H9 (cell line): ENCODE measurements around the gene ZNF750. TPM values are rescaled to one million over a fixed set of nuclear protein-coding genes. Genes with fewer than 3 reads are reported as not detected.

ENCODE experiments used
- DNase-seq: peaks from one replicate; pipeline ENCODE4 v3.0.0-alpha.2; 2017
- H2AFZ ChIP-seq: one replicate; pipeline ENCODE4 v1.6.1; 2013; ENCODE audit warnings: mild to moderate bottlenecking, low read length, control low read depth, moderate library complexity
- H2AK5ac ChIP-seq: 2 replicates; pipeline ENCODE4 v1.6.1; 2013; ENCODE audit warnings: low read length, control low read depth, mixed read lengths; ENCODE audit not compliant: insufficient read length
- H2BK120ac ChIP-seq: one replicate; pipeline ENCODE4 v1.6.1; 2013; ENCODE audit warnings: low read depth, mild to moderate bottlenecking, low read length, control low read depth, inconsistent platforms; ENCODE audit not compliant: poor library complexity, severe bottlenecking
- H2BK12ac ChIP-seq: 2 replicates; pipeline ENCODE4 v1.6.1; 2013; ENCODE audit warnings: low read length, control low read depth, mixed read lengths, low read depth; ENCODE audit not compliant: insufficient read length
- H2BK15ac ChIP-seq: 2 replicates; pipeline ENCODE4 v1.6.1; 2013; ENCODE audit warnings: low read depth, low read length, control low read depth
- H2BK20ac ChIP-seq: one replicate; pipeline ENCODE4 v1.6.1; 2013; ENCODE audit warnings: low read depth, mild to moderate bottlenecking, low read length, control low read depth, inconsistent platforms; ENCODE audit not compliant: poor library complexity, severe bottlenecking
- H2BK5ac ChIP-seq: 2 replicates; pipeline ENCODE4 v1.6.1; 2013; ENCODE audit warnings: low read length, control low read depth, mixed read lengths; ENCODE audit not compliant: insufficient read length
- H3K14ac ChIP-seq: 2 replicates; pipeline ENCODE4 v1.6.1; 2013; ENCODE audit warnings: low read length, control low read depth; ENCODE audit not compliant: insufficient read depth
- H3K18ac ChIP-seq: 2 replicates; pipeline ENCODE4 v1.6.1; 2013; ENCODE audit warnings: low read depth, mild to moderate bottlenecking, mixed read lengths, low read length, control low read depth; ENCODE audit not compliant: insufficient read length
- H3K23ac ChIP-seq: 2 replicates; pipeline ENCODE4 v1.6.1; 2013; ENCODE audit warnings: low read length, control low read depth, mixed read lengths, low read depth; ENCODE audit not compliant: insufficient read length
- H3K23me2 ChIP-seq: 2 replicates; pipeline ENCODE4 v1.6.1; 2013; ENCODE audit warnings: low read depth, mild to moderate bottlenecking, mixed read lengths, low read length, control low read depth; ENCODE audit not compliant: insufficient read length, poor library complexity, severe bottlenecking
- H3K27ac ChIP-seq: 2 replicates; pipeline ENCODE4 v1.5.1; 2013; ENCODE audit warnings: low read length, control low read depth, mixed read lengths, low read depth; ENCODE audit not compliant: insufficient read length
- H3K27me3 ChIP-seq: 2 replicates; pipeline ENCODE4 v1.6.1; 2013; ENCODE audit warnings: low read length, control low read depth, inconsistent platforms; ENCODE audit not compliant: insufficient read depth
- H3K4ac ChIP-seq: 2 replicates; pipeline ENCODE4 v1.6.1; 2013; ENCODE audit warnings: low read depth, mild to moderate bottlenecking, control low read depth, inconsistent platforms, low read length, moderate library complexity
- H3K4me1 ChIP-seq: 2 replicates; pipeline ENCODE4 v1.6.1; 2013; ENCODE audit warnings: low read length, control low read depth, inconsistent platforms; ENCODE audit not compliant: insufficient read depth
- H3K4me2 ChIP-seq: 2 replicates; pipeline ENCODE4 v1.6.1; 2013; ENCODE audit warnings: low read length, control low read depth, mixed read lengths; ENCODE audit not compliant: insufficient read length, insufficient read depth
- H3K56ac ChIP-seq: 2 replicates; pipeline ENCODE4 v1.6.1; 2013; ENCODE audit warnings: low read depth, mild to moderate bottlenecking, mixed read lengths, low read length, control low read depth; ENCODE audit not compliant: insufficient read length
- H3K79me1 ChIP-seq: 2 replicates; pipeline ENCODE4 v1.6.1; 2013; ENCODE audit warnings: low read depth, mild to moderate bottlenecking, moderate library complexity, low read length, control low read depth, inconsistent platforms; ENCODE audit not compliant: insufficient read depth, poor library complexity, severe bottlenecking
- H3K79me2 ChIP-seq: 2 replicates; pipeline ENCODE4 v1.6.1; 2013; ENCODE audit warnings: low read length, control low read depth, inconsistent platforms; ENCODE audit not compliant: insufficient read depth
- H3K9ac ChIP-seq: 2 replicates; pipeline ENCODE4 v1.6.1; 2013; ENCODE audit warnings: low read length, control low read depth, mixed read lengths; ENCODE audit not compliant: insufficient read length; ENCODE audit errors: extremely low read depth
- H3K9me3 ChIP-seq: one replicate; pipeline ENCODE4 v1.6.1; 2013; ENCODE audit warnings: low read depth, low read length, inconsistent platforms; ENCODE audit not compliant: control insufficient read depth
- H3T11ph ChIP-seq: one replicate; pipeline ENCODE4 v1.6.1; 2013; ENCODE audit warnings: mild to moderate bottlenecking, low read length, control low read depth, inconsistent platforms
- H4K20me1 ChIP-seq: one replicate; pipeline ENCODE4 v1.6.1; 2013; ENCODE audit not compliant: control insufficient read depth, insufficient read length, insufficient read depth
- H4K5ac ChIP-seq: 2 replicates; pipeline ENCODE4 v1.6.1; 2013; ENCODE audit warnings: low read depth, mild to moderate bottlenecking, mixed read lengths, low read length, control low read depth; ENCODE audit not compliant: insufficient read length
- H4K8ac ChIP-seq: replicated peaks from 2 replicates; pipeline ENCODE4 v1.6.1; 2013; ENCODE audit warnings: low read length, control low read depth, mixed read lengths, low read depth; ENCODE audit not compliant: insufficient read length
- H4K91ac ChIP-seq: 2 replicates; pipeline ENCODE4 v1.6.1; 2013; ENCODE audit warnings: low read depth, mild to moderate bottlenecking, moderate library complexity, mixed read lengths, low read length, control low read depth; ENCODE audit not compliant: insufficient read length
- H3K27ac Mint-ChIP-seq, 3 experiments: 2 replicates in 2 of 3; 3 replicates in 1 of 3; pipeline ENCODE4 v1.8.0; 2020 to 2021; ENCODE audit warnings: mixed read lengths in 3 of 3, mild to moderate bottlenecking in 1 of 3, moderate library complexity in 1 of 3
- H3K27me3 Mint-ChIP-seq: 2 replicates; pipeline ENCODE4 v1.8.0; 2021; ENCODE audit warnings: low read depth, mild to moderate bottlenecking, moderate library complexity, mixed read lengths
- H3K36me3 Mint-ChIP-seq, 3 experiments: 2 replicates in 2 of 3; 3 replicates in 1 of 3; pipeline ENCODE4 v1.8.0; 2020 to 2021; ENCODE audit warnings: low read depth in 3 of 3, mixed read lengths in 3 of 3; ENCODE audit not compliant: insufficient read depth in 1 of 3
- H3K4me1 Mint-ChIP-seq, 2 experiments: 2 replicates each; pipeline ENCODE4 v1.8.0; 2020; ENCODE audit warnings: mixed read lengths in 2 of 2
- H3K4me3 Mint-ChIP-seq, 2 experiments: 2 replicates in 1 of 2; 3 replicates in 1 of 2; pipeline ENCODE4 v1.8.0; 2020 to 2021; ENCODE audit warnings: mild to moderate bottlenecking in 2 of 2, mixed read lengths in 2 of 2, moderate library complexity in 1 of 2
- H3K9me3 Mint-ChIP-seq, 2 experiments: 2 replicates in 1 of 2; 3 replicates in 1 of 2; pipeline ENCODE4 v1.8.0; 2020; ENCODE audit warnings: mild to moderate bottlenecking in 2 of 2, mixed read lengths in 2 of 2, moderate library complexity in 1 of 2
- WGBS: extraction: QIAGEN DNeasy Blood & Tissue Kit; methylation state at CpG from one replicate; pipeline ENCODE4 v1.1.7; 2013; ENCODE audit warnings: missing lambda C conversion rate, low lambda C conversion rate, mixed read lengths; ENCODE audit not compliant: insufficient read length; ENCODE audit errors: extremely low coverage; 5-methylcytosine and 5-hydroxymethylcytosine counted together
- total RNA-seq: library from RNA; stranded (reverse); gene quantifications from 2 replicates; pipeline ENCODE4 v1.2.1, GENCODE V29; 2021
- TF ChIP-seq, protein P1 (sequence below): fragments of 200-600 bp; sonication (generic); conservative IDR thresholded peaks from 3 replicates; pipeline ENCODE4 v1.8.0; 2021; ENCODE audit warnings: antibody characterized with exemption, mild to moderate bottlenecking

The ZNF750 gene
- total RNA-seq, 1 experiment from 2014 or later: not detected

DNA sequence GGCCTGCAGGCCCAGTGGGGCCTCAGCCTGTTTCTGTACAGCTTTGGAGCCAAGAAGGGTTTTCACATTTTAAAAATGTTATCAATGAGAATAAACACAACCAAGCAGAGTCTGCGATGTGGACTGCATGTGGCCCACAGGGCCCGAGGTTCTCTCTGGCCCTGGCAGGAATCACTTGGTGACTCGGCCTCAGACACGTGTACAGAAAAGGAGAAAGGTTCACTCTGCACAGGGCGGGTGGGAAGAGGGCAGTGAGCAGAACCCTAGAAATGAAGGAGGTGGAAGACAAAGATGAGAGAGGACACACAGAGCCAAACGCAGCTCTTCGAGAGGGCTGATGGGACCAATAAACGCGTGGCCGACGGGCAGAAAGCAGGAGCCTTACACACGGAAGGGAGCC lies 11.6 kb upstream of the ZNF750 start:
- Histone ChIP-seq H3K23me2 (no peaks in the 10 kb centered on the region), H3K9ac (no peak overlapping the region), H3K4me2 (no peak overlapping the region), H3K27me3 (no peaks in the 10 kb centered on the region), H2BK12ac (no peak overlapping the region), H3K27ac (no peak overlapping the region), H3K9me3 (no peaks in the 10 kb centered on the region), H4K5ac (no peak overlapping the region), H2BK5ac (no peak overlapping the region), H2AK5ac (no peak overlapping the region), H3K79me1 (no peaks in the 10 kb centered on the region), H2AFZ (no peak overlapping the region), H4K20me1 (no peaks in the 10 kb centered on the region), H4K91ac (no peak overlapping the region), H3K18ac (no peak overlapping the region), H3K4ac (no peak overlapping the region), H3T11ph (no peak overlapping the region), H4K8ac (no peak overlapping the region), H3K4me1 (no peaks in the 10 kb centered on the region), H2BK20ac (no peak overlapping the region), H3K79me2 (no peaks in the 10 kb centered on the region), H3K23ac (no peak overlapping the region), H2BK15ac (no peak overlapping the region), H2BK120ac (no peak overlapping the region), H3K14ac (no peak overlapping the region), H3K56ac (no peak overlapping the region)
- no peaks in the 10 kb centered on the region for H3K27me3 Mint-ChIP-seq
- no peaks in the 10 kb centered on the region; a peak in 1 of 4 replicates for H3K4me1 Mint-ChIP-seq
- TF ChIP-seq, protein P1, sequence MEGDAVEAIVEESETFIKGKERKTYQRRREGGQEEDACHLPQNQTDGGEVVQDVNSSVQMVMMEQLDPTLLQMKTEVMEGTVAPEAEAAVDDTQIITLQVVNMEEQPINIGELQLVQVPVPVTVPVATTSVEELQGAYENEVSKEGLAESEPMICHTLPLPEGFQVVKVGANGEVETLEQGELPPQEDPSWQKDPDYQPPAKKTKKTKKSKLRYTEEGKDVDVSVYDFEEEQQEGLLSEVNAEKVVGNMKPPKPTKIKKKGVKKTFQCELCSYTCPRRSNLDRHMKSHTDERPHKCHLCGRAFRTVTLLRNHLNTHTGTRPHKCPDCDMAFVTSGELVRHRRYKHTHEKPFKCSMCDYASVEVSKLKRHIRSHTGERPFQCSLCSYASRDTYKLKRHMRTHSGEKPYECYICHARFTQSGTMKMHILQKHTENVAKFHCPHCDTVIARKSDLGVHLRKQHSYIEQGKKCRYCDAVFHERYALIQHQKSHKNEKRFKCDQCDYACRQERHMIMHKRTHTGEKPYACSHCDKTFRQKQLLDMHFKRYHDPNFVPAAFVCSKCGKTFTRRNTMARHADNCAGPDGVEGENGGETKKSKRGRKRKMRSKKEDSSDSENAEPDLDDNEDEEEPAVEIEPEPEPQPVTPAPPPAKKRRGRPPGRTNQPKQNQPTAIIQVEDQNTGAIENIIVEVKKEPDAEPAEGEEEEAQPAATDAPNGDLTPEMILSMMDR: no peak
- peaks cover 0 to 3% of the 10 kb centered on the region in 2 experiments; a peak in 2 of 5 replicates for H3K9me3 Mint-ChIP-seq
- peaks cover 29 to 46% (median 46%) of the 10 kb centered on the region in 3 experiments for H3K36me3 Mint-ChIP-seq
- DNase-seq: no peak
- WGBS: no CpG with 5 or more reads among the region's 12 CpGs
- H3K4me3 Mint-ChIP-seq: no peak overlapping the region
- no peak overlapping the region; a peak in 1 of 7 replicates for H3K27ac Mint-ChIP-seq
